ENCODE results near the gene CLOCK.
"Not testable (repeated sequence)": the region's sequence is repeated elsewhere in the genome, so short reads cannot be mapped to it uniquely, and the experiment has no call there.

CLOCK gene, protein sequence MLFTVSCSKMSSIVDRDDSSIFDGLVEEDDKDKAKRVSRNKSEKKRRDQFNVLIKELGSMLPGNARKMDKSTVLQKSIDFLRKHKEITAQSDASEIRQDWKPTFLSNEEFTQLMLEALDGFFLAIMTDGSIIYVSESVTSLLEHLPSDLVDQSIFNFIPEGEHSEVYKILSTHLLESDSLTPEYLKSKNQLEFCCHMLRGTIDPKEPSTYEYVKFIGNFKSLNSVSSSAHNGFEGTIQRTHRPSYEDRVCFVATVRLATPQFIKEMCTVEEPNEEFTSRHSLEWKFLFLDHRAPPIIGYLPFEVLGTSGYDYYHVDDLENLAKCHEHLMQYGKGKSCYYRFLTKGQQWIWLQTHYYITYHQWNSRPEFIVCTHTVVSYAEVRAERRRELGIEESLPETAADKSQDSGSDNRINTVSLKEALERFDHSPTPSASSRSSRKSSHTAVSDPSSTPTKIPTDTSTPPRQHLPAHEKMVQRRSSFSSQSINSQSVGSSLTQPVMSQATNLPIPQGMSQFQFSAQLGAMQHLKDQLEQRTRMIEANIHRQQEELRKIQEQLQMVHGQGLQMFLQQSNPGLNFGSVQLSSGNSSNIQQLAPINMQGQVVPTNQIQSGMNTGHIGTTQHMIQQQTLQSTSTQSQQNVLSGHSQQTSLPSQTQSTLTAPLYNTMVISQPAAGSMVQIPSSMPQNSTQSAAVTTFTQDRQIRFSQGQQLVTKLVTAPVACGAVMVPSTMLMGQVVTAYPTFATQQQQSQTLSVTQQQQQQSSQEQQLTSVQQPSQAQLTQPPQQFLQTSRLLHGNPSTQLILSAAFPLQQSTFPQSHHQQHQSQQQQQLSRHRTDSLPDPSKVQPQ

DNA sequence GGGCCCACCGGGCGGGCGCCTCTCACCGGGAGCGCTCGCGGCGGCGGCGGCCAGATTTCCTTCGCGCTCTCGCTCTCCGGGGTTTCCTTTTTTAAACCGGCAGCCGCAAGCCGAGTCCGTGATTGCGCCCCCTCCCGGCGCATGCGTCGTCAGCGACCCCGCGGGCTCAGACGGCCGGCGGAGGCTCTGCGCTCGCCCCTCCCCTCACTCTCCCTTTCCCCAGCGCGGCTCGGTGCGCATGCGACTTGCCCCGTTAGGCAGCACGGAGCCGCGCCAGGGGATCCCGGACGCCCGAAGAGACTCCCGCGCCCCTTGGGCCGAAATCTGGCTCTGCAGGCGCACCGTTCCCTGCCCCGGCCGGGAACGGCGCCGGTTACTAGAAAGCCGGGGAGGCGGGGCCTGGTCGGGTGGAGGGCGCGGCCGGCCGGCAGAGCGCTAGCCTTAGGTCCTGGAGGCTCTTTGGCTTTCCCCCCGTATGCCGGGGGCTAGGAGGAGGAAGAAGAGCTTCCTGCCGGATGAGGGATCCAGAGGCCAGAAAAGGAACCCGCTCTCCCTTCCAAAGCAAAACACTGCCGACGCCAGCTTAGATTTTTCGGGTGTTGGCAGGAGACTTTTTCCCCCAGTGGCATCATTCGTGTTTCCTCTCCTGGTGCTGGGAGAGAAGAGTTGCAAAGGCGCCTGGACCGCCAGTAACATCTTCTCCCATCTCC is at the start of gene CLOCK:
Gene CLOCK, minus strand, starts transcription at position 154 of the 710 bp plus-strand sequence. CDS start 64,124 bp downstream, outside the sequence.
- DNase-seq: peak; percentile 73

- DNase-seq: no peak
Measured at GRCh38 chr4:55592014-55592413, 45.3 kb upstream of the CLOCK start, which contains the start of gene PDCL2. Gene PDCL2, minus strand, starts transcription at chr4:55592245. Its CDS starts 136 bp downstream, at chr4:55592109.

- DNase-seq: no peak
Measured at GRCh38 chr4:55588160-55588559, 41.5 kb upstream of the CLOCK start.

DNA sequence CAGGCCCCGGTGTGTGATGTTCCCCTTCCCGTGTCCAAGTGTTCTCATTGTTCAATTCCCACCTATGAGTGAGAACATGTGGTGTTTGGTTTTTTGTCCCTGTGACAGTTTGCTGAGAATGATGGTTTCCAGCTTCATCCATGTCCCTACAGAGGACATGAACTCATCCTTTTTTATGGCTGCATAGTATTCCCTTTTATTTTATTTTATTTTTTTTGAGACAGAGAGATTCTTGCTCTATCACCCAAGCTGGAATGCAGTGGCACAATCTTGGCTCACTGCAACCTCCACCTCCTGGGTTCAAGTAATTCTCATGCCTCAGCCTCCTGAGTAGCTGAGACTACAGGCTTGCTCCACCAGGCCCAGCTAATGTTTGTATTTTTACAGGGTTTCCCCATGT is 36.1 kb upstream of the CLOCK start:
- not testable (repeated sequence) for DNase-seq

DNA sequence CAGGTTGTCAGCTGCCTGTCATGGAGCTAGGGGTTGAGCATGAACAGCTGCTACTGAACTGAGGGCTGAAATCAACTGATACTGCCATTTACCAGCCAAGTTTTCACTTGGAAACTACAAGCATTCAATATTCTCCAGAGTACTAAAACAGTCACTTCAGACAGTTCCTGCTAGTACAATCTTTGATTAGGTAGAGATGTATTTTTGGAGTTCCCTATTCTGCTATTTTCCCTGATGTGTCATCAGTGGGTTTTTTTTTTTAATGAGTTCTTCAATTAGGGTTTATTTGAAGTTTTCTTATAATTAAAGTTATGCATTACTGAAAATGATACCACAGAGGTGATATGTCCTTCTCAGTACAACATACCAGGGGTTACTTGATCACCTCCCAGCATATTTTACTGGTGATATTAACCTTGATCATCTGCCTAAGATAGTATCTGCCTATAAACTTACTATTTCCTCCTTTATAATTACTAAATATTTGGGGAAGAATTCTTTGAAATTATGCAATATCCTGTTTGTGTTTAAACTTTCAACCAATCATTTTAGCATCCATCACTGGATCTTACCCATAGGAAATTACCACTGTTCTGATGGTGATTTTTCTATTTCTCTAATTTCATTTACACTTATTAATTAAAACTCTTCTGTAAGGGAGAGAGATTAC is 31.8 kb upstream of the CLOCK start:
- DNase-seq: no peak

DNA sequence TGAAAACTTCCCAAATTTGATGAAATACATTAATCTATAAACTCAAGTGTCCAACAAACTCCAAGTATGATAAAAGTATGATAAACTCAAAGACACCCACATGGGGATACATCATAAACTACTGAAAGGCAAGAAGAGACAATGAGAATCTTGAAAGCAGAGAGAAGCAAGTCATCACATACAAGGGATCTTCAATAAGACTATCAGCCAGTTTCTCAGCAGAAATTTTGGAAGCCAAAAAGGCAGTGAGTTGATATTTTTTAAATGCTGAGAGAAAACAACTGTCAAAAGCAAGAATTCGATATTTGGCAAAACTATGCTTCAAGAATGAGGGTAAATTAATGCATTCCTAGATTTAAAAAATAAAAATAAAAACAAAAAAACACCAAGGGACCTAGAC is 28.8 kb upstream of the CLOCK start:
- no peak for DNase-seq

DNA sequence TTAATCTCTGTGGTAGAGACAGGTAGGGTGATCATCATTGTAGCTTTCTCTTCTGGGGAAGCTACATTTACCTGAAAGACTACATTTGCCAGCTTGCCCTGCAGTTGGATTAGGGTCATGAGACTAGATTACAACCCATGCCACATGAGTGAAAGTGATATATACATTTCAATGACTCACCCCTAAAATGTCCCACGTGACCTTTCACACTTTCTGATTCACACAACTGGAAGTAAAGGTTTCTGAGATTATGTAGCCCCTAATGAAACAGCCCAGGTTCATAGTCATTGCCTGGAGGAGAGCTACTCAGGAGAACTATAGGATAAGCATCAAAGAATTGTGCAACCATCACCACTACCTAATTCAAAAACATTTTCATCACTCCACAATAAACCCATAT is 27.5 kb upstream of the CLOCK start:
- DNase-seq: no peak

- no peak for DNase-seq
Measured at GRCh38 chr4:55571806-55572205, 25.1 kb upstream of the CLOCK start.

GRCh38 chr4:55568905-55569504 is 22.3 kb upstream of the CLOCK start:
- no peak for DNase-seq

- no peak for DNase-seq
Measured at GRCh38 chr4:55561889-55562288, 15.2 kb upstream of the CLOCK start.

DNA sequence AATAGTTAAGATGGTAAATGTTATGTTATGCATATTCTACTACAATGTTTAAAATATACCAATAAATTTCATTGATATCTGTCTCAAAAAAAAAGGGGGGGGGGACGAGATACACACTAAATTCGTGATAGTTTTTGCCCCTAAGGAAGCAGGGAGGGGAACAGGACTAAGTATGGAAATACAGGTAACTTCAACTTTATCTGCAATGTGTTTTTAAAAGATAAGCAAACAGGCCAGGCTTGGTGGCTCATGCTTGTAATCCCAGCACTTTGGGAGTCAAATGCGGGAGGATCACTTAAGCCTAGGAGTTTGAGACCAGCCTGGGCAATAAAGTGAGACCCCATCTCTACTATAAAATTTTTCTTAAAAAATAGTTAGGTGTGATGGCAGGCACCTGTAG is 13.4 kb upstream of the CLOCK start:
- no peak for DNase-seq

GRCh38 chr4:55554453-55555030 is 7.8 kb upstream of the CLOCK start:
- DNase-seq: peak; percentile 2

DNA sequence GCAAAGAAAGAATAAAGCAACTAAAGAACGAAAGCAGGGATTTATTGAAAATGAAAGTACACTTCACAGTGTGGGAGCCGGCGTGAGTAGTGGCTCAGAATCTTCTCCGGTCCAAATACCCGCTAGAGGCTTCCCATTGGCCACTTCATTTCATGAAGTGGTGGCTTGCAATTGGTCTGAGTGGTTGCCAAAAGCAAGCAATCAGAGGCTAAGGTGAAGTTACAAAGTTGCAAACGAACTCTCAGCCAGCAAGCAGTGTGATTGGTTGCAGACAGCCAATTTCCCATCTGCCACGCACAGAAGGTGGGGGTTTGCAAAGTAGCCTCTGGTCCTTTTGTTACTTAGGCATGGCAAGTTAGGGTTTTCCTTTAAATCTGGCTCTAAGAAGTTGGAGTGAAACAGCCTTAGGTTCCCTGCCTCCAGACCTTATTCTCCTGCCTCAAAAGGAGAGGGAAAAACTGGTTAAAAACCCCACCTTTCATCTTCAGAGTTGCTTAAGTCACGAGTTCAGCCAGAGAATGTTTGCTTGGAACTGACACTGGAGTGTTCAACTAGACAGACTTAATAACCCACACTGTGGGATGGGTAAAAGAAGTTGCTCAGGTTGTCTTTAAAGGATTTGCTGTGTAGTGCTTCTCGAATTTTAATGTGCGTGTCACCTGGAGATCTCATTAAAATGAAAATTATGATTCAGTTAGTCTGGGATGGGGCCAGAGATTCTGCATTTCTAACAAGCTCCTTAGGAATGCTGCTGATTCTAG is 6.9 kb upstream of the CLOCK start:
- no peak for DNase-seq

DNA sequence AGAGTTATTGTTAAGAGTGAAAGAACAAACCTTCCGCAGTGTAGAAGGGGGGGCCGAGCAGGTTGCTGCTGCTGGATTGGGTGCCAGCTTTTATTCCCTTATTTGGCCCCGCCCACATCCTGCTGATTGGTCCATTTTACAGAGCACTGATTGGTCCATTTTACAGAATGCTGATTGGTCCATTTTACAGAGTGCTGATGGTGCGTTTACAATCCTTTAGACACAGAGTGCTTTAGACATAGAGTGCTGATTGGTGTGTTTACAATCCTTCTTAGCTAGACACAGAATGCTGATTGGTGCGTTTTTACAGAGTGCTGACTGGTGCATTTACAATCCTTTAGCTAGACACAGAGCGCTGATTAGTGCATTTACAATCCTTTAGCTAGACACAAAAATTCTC is 5.3 kb upstream of the CLOCK start:
- not testable (repeated sequence) for DNase-seq

- no peak for DNase-seq
Measured at GRCh38 chr4:55549888-55550287, 3.2 kb upstream of the CLOCK start.

DNA sequence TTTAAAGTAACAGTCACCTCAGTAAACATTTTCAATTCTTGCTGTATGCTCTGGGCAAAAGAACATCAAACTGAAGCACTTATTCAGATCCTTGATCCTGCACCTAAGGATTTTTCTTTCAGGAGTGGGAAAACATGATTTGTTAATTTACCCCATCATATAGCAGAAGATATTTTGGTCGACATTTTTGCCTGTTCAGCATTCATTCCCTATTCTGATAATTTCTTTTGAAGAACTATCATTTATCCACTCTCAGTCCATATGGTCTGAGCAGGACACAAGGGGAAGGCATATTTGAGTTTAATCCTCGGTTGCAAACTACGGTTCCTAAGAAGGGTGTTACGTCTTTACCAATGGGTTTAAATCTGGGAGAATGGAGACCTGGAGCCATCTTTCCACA is 1.2 kb upstream of the CLOCK start:
- no peak for DNase-seq

DNA sequence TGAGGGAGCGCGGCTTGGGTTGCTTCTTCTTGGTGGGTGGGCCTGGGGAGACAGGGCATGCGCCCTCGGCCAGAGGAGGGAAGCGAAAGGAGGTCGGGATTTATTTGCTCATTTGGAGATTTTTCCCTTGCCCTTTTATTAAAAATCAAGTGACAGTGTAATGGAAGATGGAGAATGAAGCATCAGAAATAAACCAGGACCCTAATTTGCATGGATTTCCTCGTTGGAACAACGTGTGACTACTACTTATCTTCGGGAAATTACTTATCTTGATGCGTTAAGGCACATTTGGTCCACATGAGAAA is 709 bp upstream of the CLOCK start:
- DNase-seq: peak; percentile 61

DNA sequence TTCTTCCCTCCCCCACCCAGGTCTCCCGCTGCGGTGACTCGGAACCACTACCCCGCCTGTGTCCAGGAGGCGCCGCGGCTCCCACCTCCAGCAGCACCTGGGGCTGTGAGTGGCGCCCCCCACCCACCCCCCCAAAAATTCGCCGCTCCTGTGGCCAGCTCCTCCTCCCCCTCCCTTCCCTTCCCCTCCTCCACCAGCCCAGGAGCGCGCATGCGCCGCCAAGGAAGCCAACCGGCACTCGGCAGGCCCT is 278 bp downstream of the CLOCK start:
- DNase-seq: no peak

GRCh38 chr4:55545641-55546505 is 836 bp downstream of the CLOCK start:
- DNase-seq: peak; percentile 63

GRCh38 chr4:55545151-55545550 is 1.6 kb downstream of the CLOCK start:
- DNase-seq: peak; percentile 24

GRCh38 chr4:55543858-55544257 is 2.9 kb downstream of the CLOCK start:
- no peak for DNase-seq
